C4-2B (cell line): ENCODE data around the gene UNC93A.

ENCODE experiments used
- H3K27ac ChIP-seq: fragments of 450-650 bp; 2 replicates; pipeline ENCODE4 v1.5.1; 2017
- CTCF ChIP-seq: fragments of 450-650 bp; conservative IDR thresholded peaks from 2 replicates; pipeline ENCODE4 v1.5.1; 2017; ENCODE audit warnings: mild to moderate bottlenecking
- ZFX ChIP-seq: fragments of 450-650 bp; IDR thresholded peaks from 2 replicates; pipeline ENCODE4 v1.6.1; 2017

Gene UNC93A

DNA sequence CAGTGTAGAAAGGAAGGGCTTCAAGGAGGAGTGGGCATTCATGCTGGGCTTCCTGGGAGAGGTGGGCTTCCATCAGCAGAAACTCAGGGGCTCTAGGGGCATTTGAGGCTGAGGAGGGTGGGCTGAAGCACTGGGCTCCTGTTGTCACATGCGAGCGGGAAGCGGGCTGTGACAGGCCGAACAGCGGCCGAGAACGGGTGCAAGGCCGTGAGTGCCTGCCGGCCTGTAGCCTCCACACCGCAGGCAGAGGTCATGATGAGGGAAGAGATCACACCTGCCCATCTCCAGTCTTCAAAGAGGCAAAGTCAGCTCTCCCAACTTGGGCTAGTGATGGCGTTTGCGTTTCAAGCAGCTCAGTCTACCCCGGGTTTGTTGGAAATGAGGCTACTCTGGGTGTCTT, 34.7 kb downstream of the UNC93A start:
- TF ChIP-seq CTCF (no peak), ZFX (no peak)

GRCh38 chr6:167327391-167327790, 36.3 kb downstream of the UNC93A start:
- TF ChIP-seq CTCF (no peak), ZFX (no peak)
- H3K27ac ChIP-seq: no peak overlapping the region

More for the DNA sequence above, 34.7 kb downstream of the UNC93A start:
- no peak overlapping the region for H3K27ac ChIP-seq

DNA sequence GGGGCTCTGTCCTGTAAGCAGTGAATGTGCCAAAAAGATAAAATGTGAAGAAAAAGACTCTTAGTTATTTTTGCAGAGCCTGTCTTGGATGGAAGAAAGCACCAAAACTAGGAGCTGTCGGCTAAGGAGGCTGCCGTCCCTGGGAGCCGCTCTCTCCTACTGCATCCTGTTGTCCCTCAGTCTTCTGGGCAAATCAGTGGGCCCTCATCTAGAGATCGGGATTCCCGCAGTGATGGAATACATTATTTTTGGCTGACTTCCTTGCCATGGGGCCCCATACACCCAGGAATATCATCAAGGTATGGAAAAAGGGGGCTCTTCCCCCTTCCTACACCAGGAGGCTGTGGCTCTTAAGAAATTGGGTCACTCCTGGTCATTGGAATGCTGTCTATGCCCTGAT, 37.0 kb downstream of the UNC93A start:
- H3K27ac ChIP-seq: no peak overlapping the region
- TF ChIP-seq ZFX (no peak), CTCF (no peak)

GRCh38 chr6:167329014-167329413, 37.9 kb downstream of the UNC93A start:
- no peak overlapping the region for H3K27ac ChIP-seq
- TF ChIP-seq CTCF: no peak
- TF ChIP-seq ZFX: no peak

GRCh38 chr6:167330750-167331149, 39.6 kb downstream of the UNC93A start:
- TF ChIP-seq CTCF: no peak
- no peak for TF ChIP-seq ZFX
- H3K27ac ChIP-seq: no peak overlapping the region

DNA sequence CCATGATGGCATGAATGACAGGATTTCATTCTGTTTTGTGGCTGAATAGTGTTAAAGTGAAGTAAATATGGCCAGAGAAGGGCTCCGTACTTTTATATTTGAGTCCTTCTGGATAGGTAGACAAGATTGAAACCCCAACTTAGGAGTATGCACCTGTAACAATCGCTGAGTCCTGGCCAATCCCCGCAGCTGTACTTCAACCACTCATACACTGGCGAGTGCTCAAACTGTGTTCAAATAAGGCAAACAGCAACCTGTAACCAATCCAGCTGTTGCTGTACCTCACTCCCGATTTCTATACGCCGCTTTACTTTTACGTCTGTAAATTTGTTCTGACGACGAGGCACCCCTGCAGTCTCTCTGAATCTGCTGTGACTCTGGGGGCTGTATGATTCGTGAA, 40.5 kb downstream of the UNC93A start:
- TF ChIP-seq ZFX (no peak), CTCF (no peak)
- no peak overlapping the region for H3K27ac ChIP-seq

DNA sequence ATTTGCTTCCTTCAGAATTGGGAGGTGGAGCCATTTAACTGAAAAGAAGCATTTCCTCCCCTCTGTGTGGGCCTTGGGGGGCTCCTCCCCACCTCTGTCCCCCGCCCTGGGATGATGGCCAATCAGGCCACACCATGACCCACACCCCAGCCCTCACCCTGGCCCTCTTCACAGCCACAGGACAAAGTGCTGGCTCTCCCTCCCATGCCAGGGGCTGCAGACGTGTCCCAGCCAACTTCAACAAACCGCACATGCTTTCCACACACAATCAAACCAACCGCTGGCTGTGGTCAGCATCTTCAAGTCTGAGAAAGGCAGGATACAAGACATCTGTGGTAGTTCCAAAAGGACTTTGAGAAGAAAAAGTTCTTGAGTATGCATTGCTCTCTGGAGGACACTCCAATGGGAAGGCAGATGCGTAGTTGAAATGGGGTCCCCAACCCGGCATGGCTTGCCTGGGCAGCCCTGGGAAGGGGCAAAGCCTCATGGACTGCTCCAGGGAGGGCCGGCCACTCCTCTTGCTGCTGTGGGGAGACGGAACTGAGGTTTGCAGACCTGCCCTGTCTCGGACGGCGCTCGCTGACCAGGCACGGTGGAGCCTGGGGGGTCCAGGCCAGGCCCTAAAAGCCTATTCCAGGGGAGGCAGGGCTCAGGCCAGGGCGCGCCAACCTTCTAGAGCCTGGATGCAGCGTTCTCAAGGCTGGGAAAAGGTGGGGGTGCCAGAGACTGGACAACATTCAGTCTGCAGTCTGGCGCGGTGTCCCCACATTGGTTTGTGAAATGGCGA, 45.9 kb downstream of the UNC93A start:
- no peak for TF ChIP-seq CTCF
- TF ChIP-seq ZFX: no peak
- no peak overlapping the region for H3K27ac ChIP-seq
